ENCODE results near the gene LEF1.

The LEF1 gene

DNA sequence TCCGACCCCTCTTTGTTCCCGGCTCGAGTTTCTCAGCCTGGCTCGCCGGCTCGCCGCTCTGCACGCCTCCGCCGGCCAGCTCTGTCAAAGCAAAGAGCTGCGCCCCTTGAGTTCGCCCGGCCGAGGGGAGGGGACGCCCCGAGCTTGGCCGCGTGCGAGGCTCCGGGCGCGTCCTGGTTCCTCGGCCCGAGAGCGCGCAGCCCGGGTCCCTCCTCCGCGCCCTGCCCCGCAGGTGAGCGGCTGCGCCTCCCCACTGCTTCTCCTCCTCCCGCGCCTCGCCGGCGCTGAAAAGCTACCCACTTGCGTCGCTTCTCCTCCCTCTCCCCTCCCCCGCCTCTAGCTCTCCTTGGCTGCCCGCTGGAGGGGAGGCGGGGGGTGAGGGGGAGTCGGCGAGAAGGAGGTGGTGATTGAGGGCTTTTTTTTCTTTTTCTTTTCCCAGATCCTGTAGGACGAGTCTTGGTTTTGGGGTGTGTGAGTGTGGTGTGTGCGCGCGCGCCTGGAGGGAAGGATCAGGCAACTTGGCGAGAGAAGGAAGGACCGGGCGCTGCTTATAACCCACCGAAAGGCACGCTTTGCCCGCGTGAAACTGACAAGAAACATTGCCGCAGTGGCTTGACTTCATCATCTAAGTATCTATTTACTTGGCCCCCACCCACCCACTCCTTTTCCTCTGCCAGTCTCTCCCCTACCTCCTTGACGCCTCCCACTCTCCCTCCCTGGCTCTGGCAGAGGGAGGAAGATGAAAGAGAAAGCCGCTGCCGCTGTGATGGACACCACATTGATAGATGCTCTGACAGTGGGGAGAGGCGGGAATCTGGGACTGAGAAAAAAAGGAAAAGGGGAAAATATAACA is at the start of gene LEF1:
LEF1 (minus strand) TSS at position 262 of the 853 bp plus-strand sequence. CDS start 1,165 bp downstream, outside the sequence.
- peak within 1 kb of the TSS; percentile 76 for H3K27ac ChIP-seq
- TF ChIP-seq ZFX (IDR thresholded peaks at IDR 0.05; ENCODE audit: borderline replicate concordance): no peak
- TF ChIP-seq, protein P1, sequence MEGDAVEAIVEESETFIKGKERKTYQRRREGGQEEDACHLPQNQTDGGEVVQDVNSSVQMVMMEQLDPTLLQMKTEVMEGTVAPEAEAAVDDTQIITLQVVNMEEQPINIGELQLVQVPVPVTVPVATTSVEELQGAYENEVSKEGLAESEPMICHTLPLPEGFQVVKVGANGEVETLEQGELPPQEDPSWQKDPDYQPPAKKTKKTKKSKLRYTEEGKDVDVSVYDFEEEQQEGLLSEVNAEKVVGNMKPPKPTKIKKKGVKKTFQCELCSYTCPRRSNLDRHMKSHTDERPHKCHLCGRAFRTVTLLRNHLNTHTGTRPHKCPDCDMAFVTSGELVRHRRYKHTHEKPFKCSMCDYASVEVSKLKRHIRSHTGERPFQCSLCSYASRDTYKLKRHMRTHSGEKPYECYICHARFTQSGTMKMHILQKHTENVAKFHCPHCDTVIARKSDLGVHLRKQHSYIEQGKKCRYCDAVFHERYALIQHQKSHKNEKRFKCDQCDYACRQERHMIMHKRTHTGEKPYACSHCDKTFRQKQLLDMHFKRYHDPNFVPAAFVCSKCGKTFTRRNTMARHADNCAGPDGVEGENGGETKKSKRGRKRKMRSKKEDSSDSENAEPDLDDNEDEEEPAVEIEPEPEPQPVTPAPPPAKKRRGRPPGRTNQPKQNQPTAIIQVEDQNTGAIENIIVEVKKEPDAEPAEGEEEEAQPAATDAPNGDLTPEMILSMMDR (IDR thresholded peaks at IDR 0.05): no peak

DNA sequence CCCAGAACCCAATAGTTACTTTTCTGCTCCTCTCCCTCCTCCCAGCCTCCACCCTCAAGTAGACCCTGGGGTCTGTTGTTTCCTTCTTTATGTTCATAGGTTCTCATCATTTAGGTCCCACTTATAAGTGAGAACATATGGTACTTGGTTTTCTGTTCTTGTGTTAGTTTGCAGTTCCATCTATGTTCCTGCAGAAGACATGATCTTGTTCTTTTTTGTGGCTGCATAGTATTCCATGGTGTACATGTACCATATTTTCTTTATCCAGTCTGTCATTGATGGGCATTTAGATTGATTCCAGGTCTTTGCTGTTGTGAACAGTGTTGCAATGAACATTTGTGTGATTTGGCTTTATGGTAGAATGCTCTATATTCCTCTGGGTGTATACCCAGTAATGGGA is 47.8 kb upstream of the LEF1 start:
- no peak overlapping the region for H3K27ac ChIP-seq
- TF ChIP-seq ZFX (IDR thresholded peaks at IDR 0.05; ENCODE audit: borderline replicate concordance): no peak
- TF ChIP-seq, protein P1 (IDR thresholded peaks at IDR 0.05): no peak

DNA sequence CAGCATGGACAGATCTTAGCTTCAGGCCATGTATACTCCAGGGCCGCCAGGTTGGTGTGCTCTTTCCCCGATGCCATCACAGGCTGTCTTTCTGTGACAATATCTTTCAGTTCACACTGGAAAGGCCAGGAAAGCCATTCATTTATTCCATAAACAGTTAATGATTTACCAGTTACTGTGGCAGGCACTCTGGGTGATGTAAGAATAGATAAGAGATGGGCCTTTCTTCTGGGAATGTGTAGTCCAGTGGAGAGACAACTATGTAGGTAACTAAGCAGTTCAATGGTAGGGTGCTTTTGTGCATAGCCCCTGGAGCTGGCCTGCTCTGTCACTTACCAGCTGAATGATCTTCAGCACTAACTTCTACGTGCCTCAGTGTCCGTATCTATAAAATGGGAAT is 46.3 kb upstream of the LEF1 start:
- H3K27ac ChIP-seq: peak overlapping the region; percentile 68
- TF ChIP-seq ZFX (IDR thresholded peaks at IDR 0.05; ENCODE audit: borderline replicate concordance): no peak
- TF ChIP-seq, protein P1 (IDR thresholded peaks at IDR 0.05): 0 out of 2 replicates have a peak, but pooled peaks have one; percentile 4

DNA sequence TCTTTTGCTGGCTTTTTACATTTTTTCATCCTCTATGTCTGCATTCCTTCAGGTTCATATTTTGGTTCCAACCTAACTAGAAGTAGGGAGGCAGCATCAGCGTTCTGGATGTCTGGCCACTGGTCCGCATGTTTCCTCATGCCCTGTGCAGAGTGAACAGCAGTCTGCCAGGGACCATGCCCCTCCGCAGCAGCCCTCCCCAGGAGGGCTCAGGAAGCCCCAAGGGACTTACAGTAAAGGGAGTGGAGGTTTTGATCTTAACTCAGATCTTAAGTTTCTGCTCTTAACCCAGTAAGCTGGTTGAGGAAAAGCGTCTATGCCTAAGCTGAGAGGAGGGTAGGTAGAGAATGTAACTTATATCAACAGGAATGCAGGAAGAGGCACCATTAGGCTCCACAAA is 45.0 kb upstream of the LEF1 start:
- TF ChIP-seq ZFX (IDR thresholded peaks at IDR 0.05; ENCODE audit: borderline replicate concordance): no peak
- TF ChIP-seq, protein P1 (IDR thresholded peaks at IDR 0.05): no peak
- H3K27ac ChIP-seq: 0 out of 2 replicates have a peak overlapping the region, but pooled peaks have one; percentile 22

DNA sequence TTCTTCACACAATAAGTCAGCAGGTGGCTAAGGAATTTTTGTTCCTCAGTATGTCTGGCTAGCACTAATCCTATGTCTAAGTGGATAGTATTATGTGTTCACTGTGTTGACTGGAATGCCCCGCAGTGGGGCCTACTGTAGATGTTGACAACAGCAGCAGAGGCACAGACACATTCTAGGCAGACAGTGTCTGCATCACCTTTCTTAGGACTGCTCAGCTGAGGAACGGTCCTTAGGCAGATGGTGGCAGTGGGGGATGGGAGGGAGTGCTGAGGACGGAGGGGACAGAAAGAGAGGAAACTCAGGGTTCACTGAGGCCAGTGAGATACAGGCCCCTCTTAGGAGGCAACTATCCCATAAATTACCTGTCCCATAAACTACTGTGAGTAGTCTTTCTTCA is 44.6 kb upstream of the LEF1 start:
- TF ChIP-seq, protein P1 (IDR thresholded peaks at IDR 0.05): no peak
- TF ChIP-seq ZFX (IDR thresholded peaks at IDR 0.05; ENCODE audit: borderline replicate concordance): no peak
- no peak overlapping the region for H3K27ac ChIP-seq

DNA sequence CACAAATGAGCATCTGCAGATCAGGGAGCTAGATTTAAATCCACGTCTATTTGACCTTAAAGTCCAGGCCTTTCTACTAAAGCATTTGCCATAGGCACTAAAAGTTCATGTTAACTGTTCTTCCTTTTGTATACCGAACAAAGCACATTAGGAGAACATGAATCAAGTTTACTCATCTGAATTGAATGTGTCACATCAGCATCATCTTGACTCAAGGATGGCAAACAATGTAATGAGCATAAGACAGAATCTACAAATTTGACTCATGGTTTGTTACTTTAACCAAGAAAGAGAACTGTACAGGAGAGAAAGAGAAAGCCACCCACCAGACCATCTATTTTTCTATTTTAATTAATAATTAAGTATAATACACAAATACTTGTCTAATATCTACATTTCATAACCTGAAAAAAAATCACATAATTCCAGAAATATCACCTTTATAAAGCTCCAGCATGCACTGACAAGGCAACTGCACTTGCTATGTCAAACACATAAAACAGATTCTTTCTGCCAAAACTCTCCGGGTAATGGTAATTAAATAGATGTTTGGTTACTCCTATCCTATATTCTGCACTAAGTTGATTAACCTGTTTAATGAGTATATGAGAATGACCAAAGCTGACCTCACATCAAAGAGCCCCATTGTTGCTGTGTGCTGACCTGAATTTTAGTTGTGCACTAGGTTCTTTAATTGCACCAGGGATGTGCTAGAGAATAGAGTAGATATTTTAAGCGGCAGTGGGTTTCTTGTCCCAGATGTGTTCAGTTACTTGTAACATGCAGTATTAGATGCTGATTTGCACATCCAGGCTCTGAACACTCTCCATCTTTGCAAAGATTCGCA is 42.5 kb upstream of the LEF1 start:
- H3K27ac ChIP-seq: peak overlapping the region; percentile 17; the same call in 1 of the 2 replicates
- TF ChIP-seq, protein P1 (IDR thresholded peaks at IDR 0.05): no peak
- TF ChIP-seq ZFX (IDR thresholded peaks at IDR 0.05; ENCODE audit: borderline replicate concordance): no peak

Data from 22Rv1 (cell line).